Right lobe of liver (tissue), 6 donors: ENCODE measurements around the gene ENTPD3. TPM values are rescaled to one million over a fixed set of nuclear protein-coding genes. Genes with fewer than 3 reads are reported as not detected.

Source experiments
- ATAC-seq, 4 donors: fragments of 200-7000 bp; cut with Tn5 transposase; one replicate each; pipeline ENCODE4 v1.9.1; 2020; ENCODE audit warnings: mild to moderate bottlenecking in 4 of 4, moderate library complexity in 4 of 4
- DNase-seq, 3 donors: peaks; one replicate each; pipeline ENCODE4 v3.0.0-alpha.2; 2020
- H3K27ac ChIP-seq, 3 donors: fragments of 200-600 bp; one replicate each; pipeline ENCODE4 v1.8.0; 2022
- H3K27me3 ChIP-seq, 2 donors: fragments of 200-600 bp; one replicate each; pipeline ENCODE4 v1.8.0; 2022
- H3K36me3 ChIP-seq, 4 donors: fragments of 200-600 bp; sonication (generic) in 1 of 4; one replicate each; pipeline versions ENCODE4 v1.5.1 to v1.8.0; 2017 to 2022; ENCODE audit warnings: control low read depth in 1 of 4
- H3K4me1 ChIP-seq, 4 donors: fragments of 200-600 bp; sonication (generic) in 1 of 4; one replicate each; pipeline versions ENCODE4 v1.5.1 to v1.8.0; 2017 to 2022; ENCODE audit warnings: control low read depth in 1 of 4
- H3K4me3 ChIP-seq, 3 donors: fragments of 200-600 bp; one replicate each; pipeline ENCODE4 v1.8.0; 2022
- H3K9me3 ChIP-seq, 4 donors: fragments of 200-600 bp; sonication (generic) in 1 of 4; one replicate each; pipeline versions ENCODE4 v1.5.1 to v1.8.0; 2017 to 2022; ENCODE audit warnings: control low read depth in 1 of 4
- CTCF ChIP-seq, 4 donors: fragments of 200-600 bp in 3 of 4; fragments of 450-650 bp in 1 of 4; IDR thresholded peaks; one replicate each; pipeline versions ENCODE4 v1.5.1 to v1.8.0; 2016 to 2022; ENCODE audit warnings: antibody characterized with exemption in 4 of 4, mild to moderate bottlenecking in 2 of 4
- POLR2A ChIP-seq: fragments of 450-650 bp; IDR thresholded peaks from one replicate; pipeline ENCODE4 v1.6.1; 2017; ENCODE audit warnings: antibody characterized with exemption, mild to moderate bottlenecking
- WGBS: methylation state at CpG from one replicate; pipeline ENCODE4 v1.1.6; 2018; ENCODE audit warnings: low coverage, low lambda C conversion rate; ENCODE audit not compliant: insufficient coverage; ENCODE audit errors: missing lambda C conversion rate; 5-methylcytosine and 5-hydroxymethylcytosine counted together
- intact Hi-C, 2 donors: fragments of 100-400 bp; cut with DNase I; formaldehyde crosslinking; loops; one replicate each; pipeline versions ENCODE4 v1.11.2 to v1.14.1; 2022
- total RNA-seq, 6 experiments: library from RNA; depleted of rRNA in 2 of 6; stranded (reverse); fragments of >200 nt in 2 of 6; fragmentation: NEBNext Ultra II Directional in 3 of 6; extraction: Animal tissue kit (Norgen Biotek cat#: 25700) in 3 of 6; gene quantifications; one replicate each; pipeline versions ENCODE4 v1.1.0 to v1.2.4, GENCODE V29; 2016 to 2023
- donor health status: DM: no; HTN: yes; CAD: no.
- donor health status: DM: no; HTN: no; CAD: no.
- donor health status: DM: no; HTN: no; CAD: no.
- donor health status: DM: no; HTN: yes; CAD: no.
- donor health status: DM: no; HTN: yes; CAD: no.

ENTPD3 gene
- total RNA-seq, 6 experiments from 2014 or later: not detected

- Histone ChIP-seq H3K36me3 (no peaks in the 10 kb centered on the region), H3K4me3 (no peak overlapping the region), H3K27me3 (no peaks in the 10 kb centered on the region), H3K9me3 (no peaks in the 10 kb centered on the region), H3K4me1 (no peaks in the 10 kb centered on the region), H3K27ac (no peak overlapping the region)
- no peak for ATAC-seq
- no peak for TF ChIP-seq POLR2A
- TF ChIP-seq CTCF (IDR thresholded peaks at IDR 0.05): no peak
- WGBS: 79% methylated on average over 2 of the region's 2 CpGs
- DNase-seq: no peak
- intact Hi-C loops: no loop called here
Observed at GRCh38 chr3:40417845-40418543, 31.0 kb downstream of the ENTPD3 start.

DNA sequence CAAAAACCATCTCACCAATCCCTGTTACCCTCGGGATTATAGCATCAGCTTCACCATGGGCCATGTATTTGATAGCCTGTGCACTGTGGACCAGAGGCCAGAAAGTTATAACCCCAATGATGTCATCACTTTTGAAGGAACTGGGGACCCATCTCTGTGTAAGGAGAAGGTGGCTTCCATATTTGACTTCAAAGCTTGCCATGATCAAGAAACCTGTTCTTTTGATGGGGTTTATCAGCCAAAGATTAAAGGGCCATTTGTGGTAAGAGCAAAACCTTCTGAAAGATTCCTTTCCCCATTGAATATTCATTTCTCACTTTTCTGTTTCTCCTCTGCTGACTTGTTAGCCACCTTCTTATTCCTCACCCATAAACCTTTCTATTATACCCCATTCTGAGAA lies 35.9 kb downstream of the ENTPD3 start:
- TF ChIP-seq CTCF (IDR thresholded peaks at IDR 0.05): no peak
- TF ChIP-seq POLR2A: no peak
- H3K4me3 ChIP-seq: no peak overlapping the region
- no peak overlapping the region for H3K27ac ChIP-seq
- ATAC-seq (no peak), DNase-seq (no peak)
- H3K4me1 ChIP-seq: no peaks in the 10 kb centered on the region
- intact Hi-C loops: no loop called here
- no peaks in the 10 kb centered on the region for H3K36me3 ChIP-seq
- WGBS: 64% methylated on average over 1 of the region's 1 CpG
- no peaks in the 10 kb centered on the region for H3K9me3 ChIP-seq
- H3K27me3 ChIP-seq: no peaks in the 10 kb centered on the region

DNA sequence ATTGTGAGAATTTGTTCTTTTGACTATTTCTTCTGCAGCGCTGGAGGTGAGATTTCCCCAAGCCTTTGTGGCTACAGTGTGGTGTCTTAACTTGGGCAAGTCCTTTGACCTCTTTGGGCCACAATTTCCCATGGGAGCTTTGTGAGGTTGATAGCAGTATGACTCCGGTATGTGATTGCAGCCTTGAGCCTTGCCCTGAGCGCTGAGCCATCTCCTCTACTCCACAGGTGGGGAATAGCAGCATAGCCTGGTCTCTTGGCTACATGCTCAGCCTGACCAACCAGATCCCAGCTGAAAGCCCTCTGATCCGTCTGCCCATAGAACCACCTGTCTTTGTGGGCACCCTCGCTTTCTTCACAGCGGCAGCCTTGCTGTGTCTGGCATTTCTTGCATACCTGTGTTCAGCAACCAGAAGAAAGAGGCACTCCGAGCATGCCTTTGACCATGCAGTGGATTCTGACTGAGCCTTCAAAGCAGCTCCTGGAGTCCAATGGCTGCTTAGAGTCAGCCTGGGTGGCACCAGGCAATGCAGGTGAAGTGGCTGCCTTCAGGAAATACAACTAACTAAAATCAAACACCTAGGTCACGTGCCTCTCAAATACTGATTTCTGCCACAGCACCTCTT lies 40.2 kb downstream of the ENTPD3 start:
- no peaks in the 10 kb centered on the region for H3K27me3 ChIP-seq
- no peak overlapping the region for H3K27ac ChIP-seq
- no peak for DNase-seq
- H3K4me3 ChIP-seq: no peak overlapping the region
- no peaks in the 10 kb centered on the region for H3K36me3 ChIP-seq
- ATAC-seq: no peak
- no peaks in the 10 kb centered on the region for H3K4me1 ChIP-seq
- WGBS: 81% methylated on average over 2 of the region's 8 CpGs
- TF ChIP-seq POLR2A (no peak), CTCF (IDR thresholded peaks at IDR 0.05) (no peak)
- no peaks in the 10 kb centered on the region for H3K9me3 ChIP-seq
- intact Hi-C loops: no loop called here

- ATAC-seq (no peak), DNase-seq (no peak)
- TF ChIP-seq CTCF (IDR thresholded peaks at IDR 0.05): no peak
- TF ChIP-seq POLR2A: no peak
- Histone ChIP-seq H3K27ac (no peak overlapping the region), H3K27me3 (no peaks in the 10 kb centered on the region), H3K9me3 (no peaks in the 10 kb centered on the region), H3K36me3 (no peaks in the 10 kb centered on the region), H3K4me1 (no peaks in the 10 kb centered on the region), H3K4me3 (no peak overlapping the region)
- 85% methylated on average over 2 of the region's 2 CpGs for WGBS
- intact Hi-C loops: no loop called here
Observed at GRCh38 chr3:40432793-40433192, 45.8 kb downstream of the ENTPD3 start.
